ENCODE results near the gene ARVCF.

DNA sequence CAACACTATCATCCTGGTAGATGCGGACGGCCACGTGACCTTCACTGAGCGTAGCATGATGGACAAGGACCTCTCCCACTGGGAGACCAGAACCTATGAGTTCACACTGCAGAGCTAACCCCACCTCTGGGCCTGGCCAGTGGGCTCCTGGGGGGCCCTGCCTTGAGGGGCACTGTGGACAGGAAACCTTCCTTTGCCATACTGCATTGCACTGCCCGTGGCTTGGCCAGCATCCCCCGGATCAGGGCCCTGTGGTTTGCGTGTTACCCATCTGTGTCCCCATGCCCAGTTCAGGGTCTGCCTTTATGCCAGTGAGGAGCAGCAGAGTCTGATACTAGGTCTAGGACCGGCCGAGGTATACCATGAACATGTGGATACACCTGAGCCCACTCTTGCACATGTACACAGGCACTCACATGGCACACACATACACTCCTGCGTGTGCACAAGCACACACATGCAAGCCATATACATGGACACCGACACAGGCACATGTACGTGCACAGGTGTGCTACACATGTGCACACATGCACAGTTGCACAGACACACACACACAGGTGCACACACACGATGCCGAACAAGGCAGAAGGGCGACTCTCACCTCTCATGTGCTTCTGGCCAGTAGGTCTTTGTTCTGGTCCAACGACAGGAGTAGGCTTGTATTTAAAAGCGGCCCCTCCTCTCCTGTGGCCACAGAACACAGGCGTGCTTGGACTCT, 48.1 kb upstream of the ARVCF start:
- TF ChIP-seq, protein P1, sequence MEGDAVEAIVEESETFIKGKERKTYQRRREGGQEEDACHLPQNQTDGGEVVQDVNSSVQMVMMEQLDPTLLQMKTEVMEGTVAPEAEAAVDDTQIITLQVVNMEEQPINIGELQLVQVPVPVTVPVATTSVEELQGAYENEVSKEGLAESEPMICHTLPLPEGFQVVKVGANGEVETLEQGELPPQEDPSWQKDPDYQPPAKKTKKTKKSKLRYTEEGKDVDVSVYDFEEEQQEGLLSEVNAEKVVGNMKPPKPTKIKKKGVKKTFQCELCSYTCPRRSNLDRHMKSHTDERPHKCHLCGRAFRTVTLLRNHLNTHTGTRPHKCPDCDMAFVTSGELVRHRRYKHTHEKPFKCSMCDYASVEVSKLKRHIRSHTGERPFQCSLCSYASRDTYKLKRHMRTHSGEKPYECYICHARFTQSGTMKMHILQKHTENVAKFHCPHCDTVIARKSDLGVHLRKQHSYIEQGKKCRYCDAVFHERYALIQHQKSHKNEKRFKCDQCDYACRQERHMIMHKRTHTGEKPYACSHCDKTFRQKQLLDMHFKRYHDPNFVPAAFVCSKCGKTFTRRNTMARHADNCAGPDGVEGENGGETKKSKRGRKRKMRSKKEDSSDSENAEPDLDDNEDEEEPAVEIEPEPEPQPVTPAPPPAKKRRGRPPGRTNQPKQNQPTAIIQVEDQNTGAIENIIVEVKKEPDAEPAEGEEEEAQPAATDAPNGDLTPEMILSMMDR (IDR thresholded peaks at IDR 0.05; ENCODE audit: poor library complexity, severe bottlenecking), result no peak
- TF ChIP-seq POLR2AphosphoS5 (IDR thresholded peaks at IDR 0.05), result no peak
- no peak for TF ChIP-seq EZH2 (IDR thresholded peaks at IDR 0.05; ENCODE audit: borderline replicate concordance, insufficient read depth, low read length, poor library complexity, severe bottlenecking)

Measured in neural cell (in vitro differentiated cells).